ENCODE measurements around the gene SIRPD.
A peak's percentile ranks its signal among the peaks of the same experiment; 100 is the strongest.

SIRPD gene

GRCh38 chr20:1491281-1491840 is 66.1 kb downstream of the SIRPD start, which contains the start of gene SIRPB2:
SIRPB2 (minus strand) TSS chr20:1491420; CDS start chr20:1491359, 61 bp downstream.
- CTCF ChIA-PET = interaction anchor here (1.9 to 7.9 kb wide), 2 partner anchors 15 to 25 kb away, joined by 5 to 99 read pairs; partner anchors contain the start of gene NSFL1C

DNA sequence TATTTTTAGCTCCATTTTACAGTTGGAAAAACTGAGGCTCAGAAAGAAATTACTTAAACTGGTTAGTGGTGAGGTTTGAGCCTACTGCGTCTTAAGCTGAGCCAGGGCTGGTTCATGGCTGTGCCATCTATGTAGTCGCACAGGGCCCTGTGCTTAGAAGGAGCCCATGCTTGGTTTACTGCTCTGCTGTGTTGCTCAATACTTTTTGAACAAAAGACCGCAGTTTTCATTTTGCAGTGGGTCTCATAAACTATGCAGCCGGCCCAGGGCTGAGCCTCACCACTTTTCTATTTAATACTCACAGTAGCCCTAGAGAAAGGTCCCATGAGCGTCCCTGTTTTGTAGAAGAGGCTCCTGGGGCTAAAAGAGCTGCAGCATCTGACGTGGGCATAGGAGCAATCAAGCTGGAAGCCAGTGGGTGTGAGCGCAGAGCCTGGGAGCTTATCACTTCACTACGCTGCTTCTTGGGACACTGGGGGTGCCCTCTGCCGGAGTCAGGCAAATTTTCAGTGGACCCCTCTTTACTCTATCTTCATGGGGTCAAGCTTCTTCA is 66.8 kb downstream of the SIRPD start:
- CTCF ChIA-PET = interaction anchor here (1.7 to 7.9 kb wide), 4 partner anchors 15 to 24 kb away, joined by 5 to 99 read pairs (median 9); partner anchors contain the start of gene NSFL1C
- Histone ChIP-seq H3K4me3 (ENCODE audit: control insufficient read depth in 1 of 7, extremely low read depth in 1 of 7, insufficient read depth in 4 of 7, low read depth in 2 of 7, low read length in 6 of 7) (peak overlapping the region in 5 of 7 experiments; percentile 1 to 65 (median 49)), H3K9me3 (ENCODE audit: control extremely low read depth in 1 of 5, control insufficient read depth in 4 of 5, insufficient read depth in 2 of 5, low read depth in 1 of 5, low read length in 4 of 5) (no peaks in the 10 kb centered on the region), H3K4me1 (ENCODE audit: control extremely low read depth in 1 of 4, control insufficient read depth in 4 of 4, insufficient read depth in 4 of 4, low read length in 3 of 4) (peaks cover 20 to 60% (median 41%) of the 10 kb centered on the region in 4 experiments), H3K36me3 (ENCODE audit: control insufficient read depth in 4 of 4, insufficient read depth in 4 of 4, low read length in 3 of 4) (no peaks in the 10 kb centered on the region), H3K27me3 (replicated peaks in 2 of 5; ENCODE audit: control insufficient read depth in 4 of 5, insufficient read depth in 5 of 5, low read length in 4 of 5) (no peaks in the 10 kb centered on the region), H3K27ac (ENCODE audit: insufficient read depth in 1 of 2, low read depth in 1 of 2, low read length in 2 of 2, poor library complexity in 1 of 2, severe bottlenecking in 2 of 2) (no peak overlapping the region)
- 84% methylated on average over 9 of the region's 9 CpGs for WGBS (ENCODE audit: insufficient coverage)
- no peak for DNase-seq
- POLR2A ChIA-PET = interaction anchor here (1.0 kb wide), 1 partner anchor 23 kb away, joined by 5 read pairs; no protein-coding TSS in a partner anchor

More at GRCh38 chr20:1491281-1491840, 66.1 kb downstream of the SIRPD start, which contains the start of gene SIRPB2:
- H3K9me3 ChIP-seq (ENCODE audit: control extremely low read depth in 1 of 5, control insufficient read depth in 4 of 5, insufficient read depth in 2 of 5, low read depth in 1 of 5, low read length in 4 of 5) = no peaks in the 10 kb centered on the region
- peaks cover 20 to 60% (median 41%) of the 10 kb centered on the region in 4 experiments for H3K4me1 ChIP-seq (ENCODE audit: control extremely low read depth in 1 of 4, control insufficient read depth in 4 of 4, insufficient read depth in 4 of 4, low read length in 3 of 4)
- DNase-seq = peak; percentile 45 to 92 (median 86)
- H3K36me3 ChIP-seq (ENCODE audit: control insufficient read depth in 4 of 4, insufficient read depth in 4 of 4, low read length in 3 of 4) = no peaks in the 10 kb centered on the region
- no peaks in the 10 kb centered on the region for H3K27me3 ChIP-seq (replicated peaks in 2 of 5; ENCODE audit: control insufficient read depth in 4 of 5, insufficient read depth in 5 of 5, low read length in 4 of 5)
- H3K4me3 ChIP-seq (ENCODE audit: control insufficient read depth in 1 of 7, extremely low read depth in 1 of 7, insufficient read depth in 4 of 7, low read depth in 2 of 7, low read length in 6 of 7) = peak within 1 kb of the TSS in 5 of 7 experiments; percentile 3 to 65 (median 49)
- POLR2A ChIA-PET = interaction anchor here (1.0 kb wide), 1 partner anchor 24 kb away, joined by 5 read pairs; no protein-coding TSS in a partner anchor
- WGBS (ENCODE audit: insufficient coverage) = 0% methylated on average over 5 of the region's 11 CpGs
- H3K27ac ChIP-seq (ENCODE audit: insufficient read depth in 1 of 2, low read depth in 1 of 2, low read length in 2 of 2, poor library complexity in 1 of 2, severe bottlenecking in 2 of 2) = no peak within 1 kb of the TSS

- DNase-seq = peak in 2 of 3 donors; percentile 59 to 60
- no peaks in the 10 kb centered on the region for H3K27me3 ChIP-seq (replicated peaks in 2 of 5; ENCODE audit: control insufficient read depth in 4 of 5, insufficient read depth in 5 of 5, low read length in 4 of 5)
- no peak overlapping the region for H3K27ac ChIP-seq (ENCODE audit: insufficient read depth in 1 of 2, low read depth in 1 of 2, low read length in 2 of 2, poor library complexity in 1 of 2, severe bottlenecking in 2 of 2)
These were observed 67.6 kb downstream of the SIRPD start for GRCh38 chr20:1489764-1490436.

GRCh38 chr20:1489325-1489724 is 68.2 kb downstream of the SIRPD start:
- ChIA-PET CTCF (interaction anchor here (0.9 to 7.9 kb wide), 5 partner anchors 9 to 21 kb away, joined by 4 to 99 read pairs (median 6); no protein-coding TSS in a partner anchor), POLR2A (no interaction called here)
- Histone ChIP-seq H3K36me3 (ENCODE audit: control insufficient read depth in 4 of 4, insufficient read depth in 4 of 4, low read length in 3 of 4) (no peaks in the 10 kb centered on the region), H3K4me1 (ENCODE audit: control extremely low read depth in 1 of 4, control insufficient read depth in 4 of 4, insufficient read depth in 4 of 4, low read length in 3 of 4) (peaks cover 23 to 54% (median 41%) of the 10 kb centered on the region in 4 experiments), H3K4me3 (ENCODE audit: control insufficient read depth in 1 of 7, extremely low read depth in 1 of 7, insufficient read depth in 4 of 7, low read depth in 2 of 7, low read length in 6 of 7) (peak overlapping the region in 3 of 7 experiments; percentile 12 to 48 (median 22)), H3K27ac (ENCODE audit: insufficient read depth in 1 of 2, low read depth in 1 of 2, low read length in 2 of 2, poor library complexity in 1 of 2, severe bottlenecking in 2 of 2) (no peak overlapping the region), H3K27me3 (replicated peaks in 2 of 5; ENCODE audit: control insufficient read depth in 4 of 5, insufficient read depth in 5 of 5, low read length in 4 of 5) (no peaks in the 10 kb centered on the region), H3K9me3 (ENCODE audit: control extremely low read depth in 1 of 5, control insufficient read depth in 4 of 5, insufficient read depth in 2 of 5, low read depth in 1 of 5, low read length in 4 of 5) (no peaks in the 10 kb centered on the region)
- no CpG with 5 or more reads among the region's 2 CpGs for whole genome bisulfite sequencing (ENCODE audit: insufficient coverage)
- no peak for DNase-seq

More at GRCh38 chr20:1489764-1490436, 67.6 kb downstream of the SIRPD start:
- 71% methylated on average over 5 of the region's 6 CpGs for WGBS (ENCODE audit: insufficient coverage)
- ChIA-PET POLR2A (no interaction called here), CTCF (interaction anchor here (0.9 to 7.9 kb wide), 6 partner anchors 9 to 24 kb away, joined by 4 to 99 read pairs (median 6); partner anchors contain the start of gene NSFL1C)
- no peaks in the 10 kb centered on the region for H3K9me3 ChIP-seq (ENCODE audit: control extremely low read depth in 1 of 5, control insufficient read depth in 4 of 5, insufficient read depth in 2 of 5, low read depth in 1 of 5, low read length in 4 of 5)
- peak overlapping the region in 2 of 7 experiments; percentile 22 to 49 for H3K4me3 ChIP-seq (ENCODE audit: control insufficient read depth in 1 of 7, extremely low read depth in 1 of 7, insufficient read depth in 4 of 7, low read depth in 2 of 7, low read length in 6 of 7)
- H3K4me1 ChIP-seq (ENCODE audit: control extremely low read depth in 1 of 4, control insufficient read depth in 4 of 4, insufficient read depth in 4 of 4, low read length in 3 of 4) = peaks cover 22 to 60% (median 41%) of the 10 kb centered on the region in 4 experiments
- no peaks in the 10 kb centered on the region for H3K36me3 ChIP-seq (ENCODE audit: control insufficient read depth in 4 of 4, insufficient read depth in 4 of 4, low read length in 3 of 4)

- CTCF ChIA-PET = interaction anchor here (0.8 to 2.4 kb wide), 6 partner anchors 9 to 18 kb away, joined by 3 to 8 read pairs (median 4); no protein-coding TSS in a partner anchor
- Histone ChIP-seq H3K4me1 (ENCODE audit: control extremely low read depth in 1 of 4, control insufficient read depth in 4 of 4, insufficient read depth in 4 of 4, low read length in 3 of 4) (peaks cover 8 to 32% (median 24%) of the 10 kb centered on the region in 4 experiments), H3K9me3 (ENCODE audit: control extremely low read depth in 1 of 5, control insufficient read depth in 4 of 5, insufficient read depth in 2 of 5, low read depth in 1 of 5, low read length in 4 of 5) (no peaks in the 10 kb centered on the region), H3K36me3 (ENCODE audit: control insufficient read depth in 4 of 4, insufficient read depth in 4 of 4, low read length in 3 of 4) (no peaks in the 10 kb centered on the region), H3K27me3 (replicated peaks in 2 of 5; ENCODE audit: control insufficient read depth in 4 of 5, insufficient read depth in 5 of 5, low read length in 4 of 5) (no peaks in the 10 kb centered on the region), H3K4me3 (ENCODE audit: control insufficient read depth in 1 of 7, extremely low read depth in 1 of 7, insufficient read depth in 4 of 7, low read depth in 2 of 7, low read length in 6 of 7) (no peak overlapping the region), H3K27ac (ENCODE audit: insufficient read depth in 1 of 2, low read depth in 1 of 2, low read length in 2 of 2, poor library complexity in 1 of 2, severe bottlenecking in 2 of 2) (no peak overlapping the region)
- no peak for DNase-seq
- WGBS (ENCODE audit: insufficient coverage) = no CpG with 5 or more reads among the region's 2 CpGs
- POLR2A ChIA-PET = no interaction called here
These were observed 70.9 kb downstream of the SIRPD start for GRCh38 chr20:1486566-1486965.

GRCh38 chr20:1484438-1485116 is 72.9 kb downstream of the SIRPD start:
- Histone ChIP-seq H3K9me3 (ENCODE audit: control extremely low read depth in 1 of 5, control insufficient read depth in 4 of 5, insufficient read depth in 2 of 5, low read depth in 1 of 5, low read length in 4 of 5) (no peaks in the 10 kb centered on the region), H3K27ac (ENCODE audit: insufficient read depth in 1 of 2, low read depth in 1 of 2, low read length in 2 of 2, poor library complexity in 1 of 2, severe bottlenecking in 2 of 2) (no peak overlapping the region), H3K36me3 (ENCODE audit: control insufficient read depth in 4 of 4, insufficient read depth in 4 of 4, low read length in 3 of 4) (no peaks in the 10 kb centered on the region), H3K27me3 (replicated peaks in 2 of 5; ENCODE audit: control insufficient read depth in 4 of 5, insufficient read depth in 5 of 5, low read length in 4 of 5) (no peaks in the 10 kb centered on the region), H3K4me1 (ENCODE audit: control extremely low read depth in 1 of 4, control insufficient read depth in 4 of 4, insufficient read depth in 4 of 4, low read length in 3 of 4) (peaks cover 5 to 20% (median 11%) of the 10 kb centered on the region in 4 experiments), H3K4me3 (ENCODE audit: control insufficient read depth in 1 of 7, extremely low read depth in 1 of 7, insufficient read depth in 4 of 7, low read depth in 2 of 7, low read length in 6 of 7) (no peak overlapping the region)
- WGBS (ENCODE audit: insufficient coverage) = 92% methylated on average over 2 of the region's 5 CpGs
- CTCF ChIA-PET = interaction anchor here (1.5 to 2.4 kb wide), 4 partner anchors 9 to 19 kb away, joined by 3 to 8 read pairs (median 6); no protein-coding TSS in a partner anchor
- POLR2A ChIA-PET = interaction anchor here (0.6 kb wide), 1 partner anchor 677 kb away, joined by 3 read pairs; no protein-coding TSS in a partner anchor
- DNase-seq = peak in 1 of 3 donors; percentile 38

All from common myeloid progenitor, CD34-positive (primary cell).